WERI-Rb-1 (cell line): Measurements from ENCODE around the gene PLEK.

Source experiments
- DNase-seq: peaks from one replicate; pipeline ENCODE4 v3.0.0-alpha.2; 2020
- H3K27ac ChIP-seq: fragments of 250-450 bp; sonication (Bioruptor Pico); 2 replicates; pipeline ENCODE4 v1.5.1; 2020; ENCODE audit warnings: mild to moderate bottlenecking, moderate library complexity
- H3K27me3 ChIP-seq: fragments of 250-450 bp; sonication (Bioruptor Pico); 2 replicates; pipeline ENCODE4 v1.5.1; 2021; ENCODE audit warnings: mild to moderate bottlenecking, low read depth, moderate library complexity; ENCODE audit not compliant: insufficient read depth, severe bottlenecking
- H3K36me3 ChIP-seq: fragments of 250-450 bp; sonication (Bioruptor Pico); 2 replicates; pipeline ENCODE4 v1.5.1; 2020; ENCODE audit warnings: mild to moderate bottlenecking, moderate library complexity
- H3K4me3 ChIP-seq: 2 replicates; pipeline ENCODE4 v1.5.1; 2011; ENCODE audit warnings: low read depth, mild to moderate bottlenecking, control low read depth, low read length
- H3K9me3 ChIP-seq: fragments of 250-450 bp; sonication (Bioruptor Pico); 2 replicates; pipeline ENCODE4 v1.5.1; 2021; ENCODE audit warnings: mild to moderate bottlenecking, moderate library complexity; ENCODE audit not compliant: severe bottlenecking
- TF ChIP-seq, protein P1 (sequence below): IDR thresholded peaks from 2 replicates; pipeline ENCODE4 v1.5.1; 2011; ENCODE audit warnings: low read depth, mild to moderate bottlenecking, control low read depth, inconsistent platforms, low read length

Gene PLEK

DNA sequence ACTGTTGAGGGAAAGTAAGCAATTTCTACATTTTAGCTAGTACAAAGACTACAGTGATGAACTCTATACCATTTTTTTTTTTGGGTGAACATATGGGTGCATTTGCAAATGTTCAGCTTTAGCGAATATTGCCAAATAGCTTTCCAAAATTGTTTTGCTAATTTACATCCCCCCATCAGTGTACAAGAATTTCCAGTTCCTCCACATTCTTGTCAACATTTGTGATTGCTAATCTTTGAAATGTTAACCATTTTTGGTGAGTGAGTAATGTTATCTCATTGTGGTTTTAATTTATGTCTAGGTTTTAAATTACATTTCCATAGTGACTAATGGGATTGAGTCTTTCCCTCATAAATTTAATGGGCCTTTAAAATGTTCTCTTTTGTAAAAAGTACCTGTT is 28.9 kb upstream of the PLEK start:
- TF ChIP-seq, protein P1, sequence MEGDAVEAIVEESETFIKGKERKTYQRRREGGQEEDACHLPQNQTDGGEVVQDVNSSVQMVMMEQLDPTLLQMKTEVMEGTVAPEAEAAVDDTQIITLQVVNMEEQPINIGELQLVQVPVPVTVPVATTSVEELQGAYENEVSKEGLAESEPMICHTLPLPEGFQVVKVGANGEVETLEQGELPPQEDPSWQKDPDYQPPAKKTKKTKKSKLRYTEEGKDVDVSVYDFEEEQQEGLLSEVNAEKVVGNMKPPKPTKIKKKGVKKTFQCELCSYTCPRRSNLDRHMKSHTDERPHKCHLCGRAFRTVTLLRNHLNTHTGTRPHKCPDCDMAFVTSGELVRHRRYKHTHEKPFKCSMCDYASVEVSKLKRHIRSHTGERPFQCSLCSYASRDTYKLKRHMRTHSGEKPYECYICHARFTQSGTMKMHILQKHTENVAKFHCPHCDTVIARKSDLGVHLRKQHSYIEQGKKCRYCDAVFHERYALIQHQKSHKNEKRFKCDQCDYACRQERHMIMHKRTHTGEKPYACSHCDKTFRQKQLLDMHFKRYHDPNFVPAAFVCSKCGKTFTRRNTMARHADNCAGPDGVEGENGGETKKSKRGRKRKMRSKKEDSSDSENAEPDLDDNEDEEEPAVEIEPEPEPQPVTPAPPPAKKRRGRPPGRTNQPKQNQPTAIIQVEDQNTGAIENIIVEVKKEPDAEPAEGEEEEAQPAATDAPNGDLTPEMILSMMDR, result no peak
- DNase-seq, result no peak
- Histone ChIP-seq H3K27me3 (no peaks in the 10 kb centered on the region), H3K4me3 (no peak overlapping the region), H3K9me3 (no peaks in the 10 kb centered on the region), H3K27ac (no peak overlapping the region), H3K36me3 (no peaks in the 10 kb centered on the region)

DNA sequence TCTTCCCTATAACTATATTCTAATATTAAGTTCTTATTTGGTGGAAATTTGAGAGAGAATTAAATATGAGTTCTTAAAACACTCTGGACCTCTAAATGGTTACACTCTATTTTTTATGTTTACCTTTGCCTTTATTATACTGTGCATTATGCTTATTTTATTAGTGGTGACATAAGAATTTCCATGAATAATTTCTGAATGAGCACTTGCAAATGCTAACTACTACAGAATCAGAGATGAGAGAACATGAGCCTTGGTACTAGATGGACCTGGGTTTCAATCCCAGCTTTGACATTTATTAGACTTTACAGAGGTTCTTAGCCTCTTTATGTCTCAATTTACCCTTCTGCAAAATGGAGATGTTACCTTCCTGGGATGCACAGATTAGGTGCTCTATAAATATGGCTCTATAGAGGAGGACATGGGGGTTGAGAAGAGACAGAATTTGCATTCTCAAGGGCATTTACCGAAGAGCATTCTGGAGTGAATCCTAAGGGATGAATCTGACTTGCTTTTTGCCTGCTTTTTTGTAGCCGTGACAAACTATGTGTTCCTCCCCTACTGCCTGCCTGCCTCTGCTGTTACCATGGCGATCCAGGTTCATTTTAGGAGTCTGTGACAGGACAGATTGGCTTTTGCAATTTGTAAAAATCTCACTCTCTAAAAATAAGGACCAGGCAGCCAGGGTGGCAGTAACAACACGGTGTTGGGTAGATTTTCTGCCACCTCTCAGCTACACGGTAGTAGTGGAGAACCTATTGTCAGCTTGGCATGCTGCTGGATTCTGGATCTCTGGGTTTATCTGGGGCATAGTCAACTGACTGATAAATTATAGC is 24.6 kb upstream of the PLEK start:
- H3K9me3 ChIP-seq, result no peaks in the 10 kb centered on the region
- H3K27me3 ChIP-seq, result no peaks in the 10 kb centered on the region
- no peak overlapping the region for H3K27ac ChIP-seq
- no peak overlapping the region for H3K4me3 ChIP-seq
- DNase-seq, result no peak
- TF ChIP-seq, protein P1, result no peak
- no peaks in the 10 kb centered on the region for H3K36me3 ChIP-seq

DNA sequence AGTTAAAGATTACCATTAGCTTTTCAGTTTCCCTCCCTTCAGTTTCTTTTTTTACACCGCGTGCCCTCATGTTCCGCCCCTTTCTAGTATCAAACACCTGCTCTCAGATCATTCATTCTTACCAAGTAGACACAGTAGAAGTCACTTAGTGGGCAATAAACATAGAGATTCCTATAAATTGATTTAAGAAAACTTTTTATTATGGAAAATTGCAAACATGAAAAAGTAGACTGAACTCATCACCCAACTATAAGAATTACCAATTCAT is 24.1 kb upstream of the PLEK start:
- Histone ChIP-seq H3K4me3 (no peak overlapping the region), H3K27me3 (no peaks in the 10 kb centered on the region), H3K27ac (no peak overlapping the region), H3K36me3 (no peaks in the 10 kb centered on the region), H3K9me3 (no peaks in the 10 kb centered on the region)
- DNase-seq, result no peak
- TF ChIP-seq, protein P1, result no peak

DNA sequence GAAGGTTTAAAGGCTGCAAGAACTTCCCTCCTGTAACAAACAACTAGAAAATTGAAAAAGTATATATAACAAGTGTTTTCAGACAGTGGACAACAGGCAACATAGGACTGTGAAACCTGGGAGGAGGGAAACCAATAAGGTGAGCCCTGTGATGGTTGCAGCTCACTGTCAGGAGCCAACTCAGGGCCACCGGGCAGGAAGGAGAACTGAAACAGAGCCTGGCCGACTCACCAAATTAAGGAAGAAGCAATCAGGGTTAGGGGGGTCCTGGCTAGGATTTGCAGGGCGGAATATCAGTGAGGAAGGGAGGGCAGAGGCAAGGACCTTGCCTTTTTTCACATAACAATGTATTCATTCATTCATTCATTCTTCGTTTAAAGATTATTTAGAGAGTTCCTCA is 23.5 kb upstream of the PLEK start:
- Histone ChIP-seq H3K27ac (no peak overlapping the region), H3K9me3 (no peaks in the 10 kb centered on the region), H3K27me3 (no peaks in the 10 kb centered on the region), H3K4me3 (no peak overlapping the region), H3K36me3 (no peaks in the 10 kb centered on the region)
- TF ChIP-seq, protein P1, result no peak
- no peak for DNase-seq

DNA sequence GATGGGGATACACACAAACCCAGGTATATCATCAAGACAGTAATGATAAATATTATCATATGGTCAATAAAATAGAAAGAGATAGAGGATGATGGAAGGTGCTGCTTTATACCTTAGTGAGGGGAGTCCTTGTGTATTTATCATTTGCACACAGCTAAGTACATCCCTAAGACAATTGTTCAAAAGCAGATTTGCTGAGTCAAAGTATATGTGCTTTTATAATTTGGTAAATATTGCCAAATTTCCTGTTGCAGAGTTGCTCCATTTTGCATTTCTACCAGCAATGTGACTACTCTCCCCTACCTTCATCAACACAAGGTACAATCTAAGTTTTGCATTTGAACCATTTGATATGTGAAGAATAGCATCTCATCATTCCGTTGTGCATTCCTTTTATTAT is 22.6 kb upstream of the PLEK start:
- Histone ChIP-seq H3K4me3 (no peak overlapping the region), H3K27me3 (no peaks in the 10 kb centered on the region), H3K36me3 (no peaks in the 10 kb centered on the region), H3K9me3 (no peaks in the 10 kb centered on the region), H3K27ac (no peak overlapping the region)
- TF ChIP-seq, protein P1, result no peak
- DNase-seq, result no peak

DNA sequence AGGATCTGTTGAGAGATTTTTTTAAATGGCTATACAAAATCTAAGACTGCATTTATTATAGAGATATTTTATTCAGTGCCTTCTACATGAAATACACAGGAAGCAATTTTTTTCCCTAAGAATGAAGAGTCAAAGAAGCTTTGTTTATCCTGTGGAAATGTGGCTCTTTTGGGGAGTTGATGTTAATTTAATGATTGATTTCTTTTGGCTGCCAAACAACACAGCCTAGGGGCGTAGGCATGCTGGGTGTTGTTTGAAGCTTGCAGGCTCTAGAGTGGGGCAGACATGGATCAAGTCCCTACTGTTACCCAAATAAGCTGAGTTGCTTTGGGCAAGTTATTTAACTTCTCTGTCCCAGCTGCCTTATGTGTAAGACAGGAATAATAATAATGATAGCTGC is 21.1 kb upstream of the PLEK start:
- Histone ChIP-seq H3K4me3 (no peak overlapping the region), H3K36me3 (no peaks in the 10 kb centered on the region), H3K27ac (no peak overlapping the region), H3K9me3 (no peaks in the 10 kb centered on the region), H3K27me3 (no peaks in the 10 kb centered on the region)
- TF ChIP-seq, protein P1, result no peak
- DNase-seq, result no peak
